Activated naive CD4-positive, alpha-beta T cell treated with anti-CD3 and anti-CD28 coated beads, Interleukin-2, amount 10 ng/mL, durations not matched to agents 5 hours and 36 hours (primary cell): ENCODE results near the gene TSC1. TPM values are rescaled to one million over a fixed set of nuclear protein-coding genes. Genes with fewer than 3 reads are reported as not detected.

Source experiments
- microRNA-seq: library from miRNA; unstranded; fragments of <30 nt; microRNA quantifications from one replicate; pipeline ENCODE4 v1.2.0, GENCODE V29; 2022; ENCODE audit warnings: borderline microRNAs expressed, borderline replicate concordance
- total RNA-seq, 2 experiments: library from RNA; stranded (reverse); gene quantifications; one replicate each; pipeline ENCODE4 v1.2.3, GENCODE V29; 2021

The TSC1 gene
- 10 to 100 TPM; 37.4 to 39.1 TPM for total RNA-seq

DNA sequence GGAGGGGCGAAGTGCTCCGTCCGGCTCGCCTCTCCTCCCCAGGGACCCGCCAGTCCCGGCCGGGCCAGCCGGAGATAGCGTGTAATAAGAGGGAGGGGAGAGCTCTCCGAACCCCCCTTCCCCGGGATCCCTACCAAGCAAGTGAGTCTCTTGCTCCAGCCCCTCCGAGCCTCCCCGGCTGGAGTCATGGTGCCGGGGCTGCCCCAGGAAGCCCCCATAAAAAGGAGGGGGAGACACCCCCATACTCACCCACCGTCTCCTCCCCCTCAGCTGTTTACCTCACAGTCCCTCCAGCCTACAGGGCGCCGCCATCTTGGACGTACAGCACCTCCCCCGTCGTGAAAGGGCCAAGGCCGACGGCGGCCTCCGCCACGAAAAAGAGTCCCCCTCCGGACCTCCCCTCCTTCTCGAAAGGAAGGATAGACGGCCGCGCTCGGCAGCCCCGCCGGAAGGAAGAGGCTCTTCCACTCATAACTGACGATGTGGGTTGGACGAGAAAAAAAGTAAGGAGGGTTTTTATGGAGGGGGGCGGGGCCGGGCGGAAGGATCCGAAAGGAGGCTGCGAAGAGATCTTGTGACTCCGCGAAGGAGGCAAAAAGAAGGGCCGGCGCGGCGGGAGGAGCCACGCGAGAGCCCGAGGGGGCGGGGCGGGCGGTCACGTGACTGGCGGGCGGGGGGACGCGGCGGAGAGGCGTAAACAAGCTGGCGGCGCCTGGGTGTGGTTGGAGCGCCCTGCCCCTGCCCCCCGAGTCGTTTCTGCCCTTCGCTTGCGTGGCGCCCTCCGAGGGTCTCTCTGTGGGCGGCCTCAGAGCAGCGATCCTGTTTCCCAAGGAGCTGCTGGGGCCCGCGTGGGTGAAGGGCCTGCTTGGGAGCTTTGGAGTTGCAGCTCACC lies at the start of gene TSC1:
Gene TSC1, minus strand, starts transcription at position 323 of the 892 bp plus-strand sequence. CDS start 15,744 bp downstream, outside the sequence.

DNA sequence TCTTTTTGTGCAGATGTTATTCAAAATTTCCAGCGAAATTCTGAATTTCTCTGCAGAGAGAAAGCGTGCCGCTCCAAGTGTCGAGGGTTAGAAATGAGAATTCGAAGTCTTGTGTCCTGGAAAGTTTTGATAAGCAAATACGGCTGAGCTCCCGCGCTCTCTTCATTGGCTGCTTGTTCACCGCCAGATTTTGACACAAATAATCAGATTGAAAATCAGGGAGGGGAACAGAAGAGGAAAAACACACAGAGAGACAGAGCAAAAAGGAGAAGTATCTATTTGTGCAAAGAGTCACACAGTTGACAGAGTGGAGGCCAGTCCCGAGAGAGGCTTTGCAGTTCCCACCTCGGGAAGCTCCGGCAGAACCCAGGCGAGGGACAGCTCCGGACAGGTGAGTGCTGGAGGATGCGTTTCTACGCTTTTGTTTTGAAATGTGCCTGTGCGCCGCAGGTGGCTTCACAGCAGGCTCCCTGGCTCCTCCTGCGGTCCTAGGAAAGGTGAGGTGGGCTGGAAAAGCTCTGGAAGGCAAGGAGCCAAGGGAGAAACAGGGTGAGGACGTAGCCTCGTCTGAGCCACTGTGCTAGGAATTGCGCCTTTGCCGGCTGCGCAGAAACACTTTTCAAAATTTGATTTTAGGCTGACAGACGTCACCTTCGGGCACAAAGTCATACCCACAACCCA lies 34.2 kb upstream of the TSC1 start, which contains the start of gene GFI1B:
Gene GFI1B, plus strand, starts transcription at position 244 of the 681 bp plus-strand sequence. CDS start 7,985 bp downstream, outside the sequence.

DNA sequence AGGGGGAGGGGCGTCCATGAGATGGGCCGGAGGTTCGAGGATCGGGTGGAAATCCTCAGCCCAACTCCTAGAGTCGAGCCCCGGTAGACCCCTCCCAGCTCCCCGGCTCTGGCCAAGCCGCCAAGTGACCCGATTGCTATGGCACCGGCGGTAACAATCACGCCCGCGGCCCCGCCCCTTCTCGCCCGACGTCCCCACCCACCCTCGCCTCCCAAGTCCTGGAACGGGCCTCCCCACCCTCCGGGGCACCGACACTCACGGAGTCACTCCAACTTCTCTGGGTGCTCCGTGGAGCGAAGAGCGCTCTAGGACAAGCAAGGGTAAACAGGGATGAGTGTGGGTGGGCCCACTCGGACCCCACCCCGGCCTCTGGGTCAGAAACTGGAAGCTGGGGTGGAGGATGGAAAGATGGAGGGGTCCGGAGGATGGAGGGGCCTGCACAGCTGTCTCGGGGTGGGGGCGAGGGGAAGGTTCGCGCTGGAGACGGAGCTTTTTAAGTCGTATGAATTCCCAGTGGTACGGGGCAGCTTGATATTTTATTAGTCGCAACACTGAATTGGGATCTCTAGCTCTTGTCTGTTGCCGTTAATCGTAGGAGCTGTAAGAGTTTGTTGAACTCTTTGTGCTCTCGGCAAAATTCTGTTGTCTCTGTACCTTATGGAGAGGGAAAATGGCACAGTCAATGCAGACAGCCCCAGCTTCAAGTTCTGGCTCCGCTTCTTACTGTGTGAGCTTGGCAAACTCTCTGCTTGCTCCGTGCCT lies 65.5 kb downstream of the TSC1 start, which contains the start of gene SPACA9:
Gene SPACA9, plus strand, starts transcription at position 204 of the 762 bp plus-strand sequence. CDS start 5,050 bp downstream, outside the sequence.

DNA sequence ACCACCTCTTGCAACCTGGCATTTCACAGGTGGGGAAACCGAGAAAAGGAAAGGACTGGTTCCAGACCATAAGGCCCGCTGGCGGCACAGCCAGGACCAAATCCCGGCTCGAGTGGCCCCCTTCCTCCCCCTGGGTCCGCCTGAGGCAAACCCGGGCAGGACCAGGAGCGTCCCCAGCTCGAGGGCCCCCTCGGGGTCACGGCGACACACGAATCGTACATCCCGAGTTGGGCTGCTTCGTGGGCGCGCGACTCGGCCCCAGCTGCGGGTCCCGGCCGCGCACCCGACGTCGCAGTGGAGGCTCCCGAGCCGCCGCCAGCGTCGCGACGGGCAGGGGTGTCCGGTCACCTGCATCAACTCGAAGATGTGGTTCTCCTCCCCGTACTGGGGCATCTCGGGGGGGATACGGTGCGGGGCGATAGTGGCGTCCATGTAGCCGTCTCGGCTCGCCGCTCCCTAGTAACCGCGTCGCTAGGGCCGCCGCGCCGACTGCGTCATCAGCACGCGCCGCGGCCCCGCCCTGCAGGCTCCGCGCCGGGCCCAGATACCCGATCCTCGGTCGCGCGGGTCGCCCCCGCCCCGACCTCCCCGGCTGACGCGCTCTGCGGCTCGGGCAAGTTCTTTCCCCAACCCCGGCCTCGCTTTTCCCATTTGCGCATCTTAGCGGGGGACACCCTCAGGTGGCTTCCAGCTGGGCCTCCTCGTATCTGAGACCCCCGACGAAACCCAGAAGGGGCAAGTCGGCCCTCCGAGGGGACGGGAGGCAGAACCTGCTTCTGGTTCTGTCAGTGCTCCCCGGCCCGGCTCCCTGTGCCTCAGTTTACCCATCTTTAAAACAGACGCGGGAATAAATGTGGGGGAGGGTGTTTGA lies 66.4 kb downstream of the TSC1 start, which contains the start of gene AK8:
Gene AK8, minus strand, starts transcription at position 461 of the 871 bp plus-strand sequence. Its CDS starts 29 bp downstream, at position 432.

Small RNA genes lying within 50 kb of the gene (microRNA-seq; reads per million reads assigned to microRNA genes)
- not detected for gene MIR548AW

Other genes with a start within 250 kb of the TSC1 start
- not detected for gene AK8, start 66.3 kb downstream of the TSC1 start, total RNA-seq
- gene SPACA9, start 65.7 kb downstream of the TSC1 start, total RNA-seq, result 1 to 10 TPM; 1.3 to 2.7 TPM
- gene GFI1B, start 34.1 kb upstream of the TSC1 start, total RNA-seq, result not detected
- gene GTF3C5, start 86.4 kb upstream of the TSC1 start, total RNA-seq, result 10 to 100 TPM; 66.6 to 67.5 TPM
- 1 to 10 TPM; 2.2 to 2.6 TPM for gene CEL, start 117.4 kb upstream of the TSC1 start, total RNA-seq
- 10 to 100 TPM; 82.4 to 83.8 TPM for gene RALGDS, start 176.6 kb upstream of the TSC1 start, total RNA-seq
- gene GBGT1, start 219.3 kb upstream of the TSC1 start, total RNA-seq, result 1 to 10 TPM; 4.7 to 5.1 TPM